Liver (tissue), 3 donors: Measurements from ENCODE around the gene PER2.

ENCODE experiments used
- EGR1 ChIP-seq, 2 donors: IDR thresholded peaks; 2 replicates each; pipeline ENCODE4 v1.6.1; 2016 to 2018; ENCODE audit warnings: antibody characterized with exemption in 2 of 2, low read depth in 2 of 2
- GABPA ChIP-seq, 2 donors: IDR thresholded peaks in 1 of 2; conservative IDR thresholded peaks in 1 of 2; 2 replicates each; pipeline ENCODE4 v1.6.1; 2016; ENCODE audit warnings: antibody characterized with exemption in 2 of 2, mild to moderate bottlenecking in 1 of 2, moderate library complexity in 1 of 2
- HNF4G ChIP-seq: IDR thresholded peaks from 2 replicates; pipeline ENCODE4 v1.6.1; 2016; ENCODE audit warnings: antibody characterized with exemption
- RAD21 ChIP-seq, 2 donors: IDR thresholded peaks; 2 replicates each; pipeline ENCODE4 v1.6.1; 2016; ENCODE audit warnings: antibody characterized with exemption in 2 of 2, mild to moderate bottlenecking in 2 of 2
- RXRA ChIP-seq, 2 donors: IDR thresholded peaks; 2 replicates each; pipeline ENCODE4 v1.6.1; 2017 to 2018; ENCODE audit warnings: antibody characterized with exemption in 2 of 2, mild to moderate bottlenecking in 1 of 2
- SP1 ChIP-seq: IDR thresholded peaks from 2 replicates; pipeline ENCODE4 v1.6.1; 2018; ENCODE audit warnings: antibody characterized with exemption, mild to moderate bottlenecking
- TAF1 ChIP-seq: conservative IDR thresholded peaks from 2 replicates; pipeline ENCODE4 v1.6.1; 2016; ENCODE audit warnings: antibody characterized with exemption, mild to moderate bottlenecking
- YY1 ChIP-seq: IDR thresholded peaks from 2 replicates; pipeline ENCODE4 v1.6.1; 2016; ENCODE audit warnings: antibody characterized with exemption, mild to moderate bottlenecking
- TF ChIP-seq, protein P1 (sequence below): fragments of 150-350 bp; IDR thresholded peaks from 2 replicates; pipeline ENCODE4 v1.5.1; 2017; ENCODE audit warnings: improper control_type of control experiment, low read depth, low read length; ENCODE audit not compliant: missing input control
- TF ChIP-seq, protein P2 (sequence below): IDR thresholded peaks from 2 replicates; pipeline ENCODE4 v1.6.1; 2016; ENCODE audit warnings: antibody characterized with exemption
- TF ChIP-seq, protein P3 (sequence below): IDR thresholded peaks from 2 replicates; pipeline ENCODE4 v1.6.1; 2016; ENCODE audit warnings: antibody characterized with exemption, mild to moderate bottlenecking
- TF ChIP-seq, protein P4 (sequence below): IDR thresholded peaks from 2 replicates; pipeline ENCODE4 v1.6.1; 2016; ENCODE audit warnings: antibody characterized with exemption
- TF ChIP-seq, protein P5 (sequence below): IDR thresholded peaks from 2 replicates; pipeline ENCODE4 v1.6.1; 2016; ENCODE audit warnings: antibody characterized with exemption
- donor health status: healthy.
- donor health status: healthy.

DNA sequence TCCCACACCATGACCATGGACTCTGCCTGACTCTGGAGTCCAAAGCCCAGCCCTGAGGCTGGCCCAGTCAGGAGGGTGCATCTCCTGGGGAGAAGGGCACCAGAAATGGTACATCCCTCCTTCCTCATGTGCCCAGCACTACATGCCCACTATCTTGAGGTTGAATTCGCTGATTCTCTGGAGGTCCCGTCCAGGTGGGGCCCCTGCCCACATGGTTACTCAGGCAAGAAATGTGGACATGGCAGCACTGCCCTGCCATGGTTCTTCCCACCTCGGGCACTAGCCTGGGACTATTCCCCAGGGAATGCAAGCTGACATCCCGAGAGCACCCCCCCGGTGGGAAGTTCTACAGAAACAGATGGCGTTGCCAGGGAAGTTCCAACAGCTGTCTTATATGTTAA is 33.3 kb downstream of the PER2 start:
- TF ChIP-seq HNF4G: no peak
- no peak for TF ChIP-seq YY1
- TF ChIP-seq RAD21 (IDR thresholded peaks at IDR 0.05): no peak
- TF ChIP-seq, protein P1, sequence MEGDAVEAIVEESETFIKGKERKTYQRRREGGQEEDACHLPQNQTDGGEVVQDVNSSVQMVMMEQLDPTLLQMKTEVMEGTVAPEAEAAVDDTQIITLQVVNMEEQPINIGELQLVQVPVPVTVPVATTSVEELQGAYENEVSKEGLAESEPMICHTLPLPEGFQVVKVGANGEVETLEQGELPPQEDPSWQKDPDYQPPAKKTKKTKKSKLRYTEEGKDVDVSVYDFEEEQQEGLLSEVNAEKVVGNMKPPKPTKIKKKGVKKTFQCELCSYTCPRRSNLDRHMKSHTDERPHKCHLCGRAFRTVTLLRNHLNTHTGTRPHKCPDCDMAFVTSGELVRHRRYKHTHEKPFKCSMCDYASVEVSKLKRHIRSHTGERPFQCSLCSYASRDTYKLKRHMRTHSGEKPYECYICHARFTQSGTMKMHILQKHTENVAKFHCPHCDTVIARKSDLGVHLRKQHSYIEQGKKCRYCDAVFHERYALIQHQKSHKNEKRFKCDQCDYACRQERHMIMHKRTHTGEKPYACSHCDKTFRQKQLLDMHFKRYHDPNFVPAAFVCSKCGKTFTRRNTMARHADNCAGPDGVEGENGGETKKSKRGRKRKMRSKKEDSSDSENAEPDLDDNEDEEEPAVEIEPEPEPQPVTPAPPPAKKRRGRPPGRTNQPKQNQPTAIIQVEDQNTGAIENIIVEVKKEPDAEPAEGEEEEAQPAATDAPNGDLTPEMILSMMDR: no peak
- TF ChIP-seq, protein P2, sequence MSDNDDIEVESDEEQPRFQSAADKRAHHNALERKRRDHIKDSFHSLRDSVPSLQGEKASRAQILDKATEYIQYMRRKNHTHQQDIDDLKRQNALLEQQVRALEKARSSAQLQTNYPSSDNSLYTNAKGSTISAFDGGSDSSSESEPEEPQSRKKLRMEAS: no peak
- no peak for TF ChIP-seq TAF1
- no peak for TF ChIP-seq EGR1 (IDR thresholded peaks at IDR 0.05; ENCODE audit: low read depth in 2 of 2)
- TF ChIP-seq GABPA (IDR thresholded peaks at IDR 0.05 in 1 of 2, conservative IDR thresholded peaks at IDR 0.05 in 1 of 2): no peak
- TF ChIP-seq, protein P3, sequence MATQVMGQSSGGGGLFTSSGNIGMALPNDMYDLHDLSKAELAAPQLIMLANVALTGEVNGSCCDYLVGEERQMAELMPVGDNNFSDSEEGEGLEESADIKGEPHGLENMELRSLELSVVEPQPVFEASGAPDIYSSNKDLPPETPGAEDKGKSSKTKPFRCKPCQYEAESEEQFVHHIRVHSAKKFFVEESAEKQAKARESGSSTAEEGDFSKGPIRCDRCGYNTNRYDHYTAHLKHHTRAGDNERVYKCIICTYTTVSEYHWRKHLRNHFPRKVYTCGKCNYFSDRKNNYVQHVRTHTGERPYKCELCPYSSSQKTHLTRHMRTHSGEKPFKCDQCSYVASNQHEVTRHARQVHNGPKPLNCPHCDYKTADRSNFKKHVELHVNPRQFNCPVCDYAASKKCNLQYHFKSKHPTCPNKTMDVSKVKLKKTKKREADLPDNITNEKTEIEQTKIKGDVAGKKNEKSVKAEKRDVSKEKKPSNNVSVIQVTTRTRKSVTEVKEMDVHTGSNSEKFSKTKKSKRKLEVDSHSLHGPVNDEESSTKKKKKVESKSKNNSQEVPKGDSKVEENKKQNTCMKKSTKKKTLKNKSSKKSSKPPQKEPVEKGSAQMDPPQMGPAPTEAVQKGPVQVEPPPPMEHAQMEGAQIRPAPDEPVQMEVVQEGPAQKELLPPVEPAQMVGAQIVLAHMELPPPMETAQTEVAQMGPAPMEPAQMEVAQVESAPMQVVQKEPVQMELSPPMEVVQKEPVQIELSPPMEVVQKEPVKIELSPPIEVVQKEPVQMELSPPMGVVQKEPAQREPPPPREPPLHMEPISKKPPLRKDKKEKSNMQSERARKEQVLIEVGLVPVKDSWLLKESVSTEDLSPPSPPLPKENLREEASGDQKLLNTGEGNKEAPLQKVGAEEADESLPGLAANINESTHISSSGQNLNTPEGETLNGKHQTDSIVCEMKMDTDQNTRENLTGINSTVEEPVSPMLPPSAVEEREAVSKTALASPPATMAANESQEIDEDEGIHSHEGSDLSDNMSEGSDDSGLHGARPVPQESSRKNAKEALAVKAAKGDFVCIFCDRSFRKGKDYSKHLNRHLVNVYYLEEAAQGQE: no peak
- TF ChIP-seq, protein P4, sequence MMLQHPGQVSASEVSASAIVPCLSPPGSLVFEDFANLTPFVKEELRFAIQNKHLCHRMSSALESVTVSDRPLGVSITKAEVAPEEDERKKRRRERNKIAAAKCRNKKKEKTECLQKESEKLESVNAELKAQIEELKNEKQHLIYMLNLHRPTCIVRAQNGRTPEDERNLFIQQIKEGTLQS: no peak
- no peak for TF ChIP-seq SP1
- TF ChIP-seq RXRA (IDR thresholded peaks at IDR 0.05): no peak
- TF ChIP-seq, protein P5, sequence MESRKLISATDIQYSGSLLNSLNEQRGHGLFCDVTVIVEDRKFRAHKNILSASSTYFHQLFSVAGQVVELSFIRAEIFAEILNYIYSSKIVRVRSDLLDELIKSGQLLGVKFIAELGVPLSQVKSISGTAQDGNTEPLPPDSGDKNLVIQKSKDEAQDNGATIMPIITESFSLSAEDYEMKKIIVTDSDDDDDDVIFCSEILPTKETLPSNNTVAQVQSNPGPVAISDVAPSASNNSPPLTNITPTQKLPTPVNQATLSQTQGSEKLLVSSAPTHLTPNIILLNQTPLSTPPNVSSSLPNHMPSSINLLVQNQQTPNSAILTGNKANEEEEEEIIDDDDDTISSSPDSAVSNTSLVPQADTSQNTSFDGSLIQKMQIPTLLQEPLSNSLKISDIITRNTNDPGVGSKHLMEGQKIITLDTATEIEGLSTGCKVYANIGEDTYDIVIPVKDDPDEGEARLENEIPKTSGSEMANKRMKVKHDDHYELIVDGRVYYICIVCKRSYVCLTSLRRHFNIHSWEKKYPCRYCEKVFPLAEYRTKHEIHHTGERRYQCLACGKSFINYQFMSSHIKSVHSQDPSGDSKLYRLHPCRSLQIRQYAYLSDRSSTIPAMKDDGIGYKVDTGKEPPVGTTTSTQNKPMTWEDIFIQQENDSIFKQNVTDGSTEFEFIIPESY: no peak
